Loucy (cell line): ENCODE measurements around the gene KCNT2.

Experiments
- CTCF ChIP-seq: fragments of 200-600 bp; sonication (generic); conservative IDR thresholded peaks from 2 replicates; pipeline ENCODE4 v1.5.1; 2014; ENCODE audit warnings: mild to moderate bottlenecking, antibody characterized with exemption, low read length
- EZH2phosphoT487 ChIP-seq: fragments of 200-600 bp; IDR thresholded peaks from 2 replicates; pipeline ENCODE4 v1.6.1; 2018; ENCODE audit warnings: antibody characterized with exemption, mild to moderate bottlenecking, moderate library complexity, borderline replicate concordance

DNA sequence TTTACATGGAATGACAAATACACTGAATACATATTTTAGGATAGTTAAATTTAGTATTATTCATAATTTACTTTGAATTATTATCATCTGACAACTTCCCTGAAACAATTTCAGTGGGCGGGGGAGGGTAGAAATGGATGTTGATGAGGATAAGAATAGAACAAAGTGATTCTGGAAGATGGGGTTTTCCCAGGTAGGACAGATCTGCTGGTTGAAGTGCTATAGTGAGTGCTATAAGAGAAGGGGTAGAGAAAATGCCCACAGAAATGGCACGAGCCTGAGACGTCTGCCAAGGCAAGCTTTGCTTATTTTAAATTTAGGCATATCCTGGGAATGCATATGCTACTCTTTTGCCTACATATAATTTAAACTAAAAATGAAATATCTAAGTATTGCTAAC lies 46.8 kb upstream of the KCNT2 start:
- TF ChIP-seq CTCF = no peak
- no peak for TF ChIP-seq EZH2phosphoT487
